ENCODE results near the gene TAMM41. TPM values are rescaled to one million over a fixed set of nuclear protein-coding genes. Genes with fewer than 3 reads are reported as not detected.

TAMM41 gene
- total RNA-seq, 1 experiment from 2014 or later, result 19.7 TPM

- Histone ChIP-seq H3K4me1 (no peaks in the 10 kb centered on the region), H3K27me3 (replicated peaks; ENCODE audit: control insufficient read depth, insufficient read depth, low read length) (no peaks in the 10 kb centered on the region), H3K36me3 (ENCODE audit: control insufficient read depth, insufficient read depth, low read length) (no peaks in the 10 kb centered on the region), H3K4me3 (ENCODE audit: low read depth, low read length) (no peak overlapping the region), H3K9me3 (no peaks in the 10 kb centered on the region)
- ChIA-PET POLR2A (no interaction called here), CTCF (no interaction called here)
- BruUV-seq (replicated peaks), result no TSS peak
- DNase-seq, result no peak
- Mint-ChIP-seq H3K4me3 (ENCODE audit: unreplicated experiment) (no peak overlapping the region), H3K4me1 (ENCODE audit: low read depth, unreplicated experiment) (no peaks in the 10 kb centered on the region), H3K36me3 (ENCODE audit: insufficient read depth, unreplicated experiment) (no peaks in the 10 kb centered on the region), H3K9me3 (ENCODE audit: unreplicated experiment) (no peaks in the 10 kb centered on the region), H3K27me3 (ENCODE audit: insufficient read depth, unreplicated experiment) (no peaks in the 10 kb centered on the region), H3K27ac (ENCODE audit: unreplicated experiment) (no peak overlapping the region)
- intact Hi-C loops (cut with micrococcal nuclease; ENCODE audit: unreplicated experiment), result no loop called here
- TF ChIP-seq CTCF (IDR thresholded peaks at IDR 0.05; ENCODE audit: insufficient read depth in 1 of 2, low read depth in 1 of 2, low read length in 1 of 2, severe bottlenecking in 1 of 2, unreplicated experiment in 1 of 2), result no peak
Measured at GRCh38 chr3:11779626-11780025, 67.1 kb downstream of the TAMM41 start.

GRCh38 chr3:11778248-11778647, 68.4 kb downstream of the TAMM41 start:
- no peak for DNase-seq
- Histone ChIP-seq H3K27me3 (replicated peaks; ENCODE audit: control insufficient read depth, insufficient read depth, low read length) (no peaks in the 10 kb centered on the region), H3K36me3 (ENCODE audit: control insufficient read depth, insufficient read depth, low read length) (no peaks in the 10 kb centered on the region), H3K4me3 (ENCODE audit: low read depth, low read length) (no peak overlapping the region), H3K9me3 (no peaks in the 10 kb centered on the region), H3K4me1 (no peaks in the 10 kb centered on the region)
- Mint-ChIP-seq H3K27me3 (ENCODE audit: insufficient read depth, unreplicated experiment) (no peaks in the 10 kb centered on the region), H3K4me1 (ENCODE audit: low read depth, unreplicated experiment) (no peaks in the 10 kb centered on the region), H3K9me3 (ENCODE audit: unreplicated experiment) (no peaks in the 10 kb centered on the region), H3K36me3 (ENCODE audit: insufficient read depth, unreplicated experiment) (no peaks in the 10 kb centered on the region), H3K27ac (ENCODE audit: unreplicated experiment) (no peak overlapping the region), H3K4me3 (ENCODE audit: unreplicated experiment) (no peak overlapping the region)
- intact Hi-C loops (cut with micrococcal nuclease; ENCODE audit: unreplicated experiment), result no loop called here
- no peak for TF ChIP-seq CTCF (IDR thresholded peaks at IDR 0.05; ENCODE audit: insufficient read depth in 1 of 2, low read depth in 1 of 2, low read length in 1 of 2, severe bottlenecking in 1 of 2, unreplicated experiment in 1 of 2)
- no TSS peak for BruUV-seq (replicated peaks)
- POLR2A ChIA-PET, result no interaction called here
- CTCF ChIA-PET, result no interaction called here

- ChIA-PET CTCF (no interaction called here), POLR2A (no interaction called here)
- Mint-ChIP-seq H3K27ac (ENCODE audit: unreplicated experiment) (no peak overlapping the region), H3K4me1 (ENCODE audit: low read depth, unreplicated experiment) (peaks cover 1% of the 10 kb centered on the region), H3K4me3 (ENCODE audit: unreplicated experiment) (no peak overlapping the region), H3K36me3 (ENCODE audit: insufficient read depth, unreplicated experiment) (peaks cover under 1% of the 10 kb centered on the region), H3K9me3 (ENCODE audit: unreplicated experiment) (no peaks in the 10 kb centered on the region), H3K27me3 (ENCODE audit: insufficient read depth, unreplicated experiment) (no peaks in the 10 kb centered on the region)
- Histone ChIP-seq H3K36me3 (ENCODE audit: control insufficient read depth, insufficient read depth, low read length) (no peaks in the 10 kb centered on the region), H3K4me1 (no peaks in the 10 kb centered on the region; the same call in 1 of the 2 replicates), H3K27me3 (replicated peaks; ENCODE audit: control insufficient read depth, insufficient read depth, low read length) (no peaks in the 10 kb centered on the region), H3K9me3 (no peaks in the 10 kb centered on the region), H3K4me3 (ENCODE audit: low read depth, low read length) (no peak overlapping the region)
- no peak for TF ChIP-seq CTCF (IDR thresholded peaks at IDR 0.05; ENCODE audit: insufficient read depth in 1 of 2, low read depth in 1 of 2, low read length in 1 of 2, severe bottlenecking in 1 of 2, unreplicated experiment in 1 of 2)
- no peak for DNase-seq
- intact Hi-C loops (cut with micrococcal nuclease; ENCODE audit: unreplicated experiment), result no loop called here
- BruUV-seq (replicated peaks), result no TSS peak
Measured at GRCh38 chr3:11776346-11776745, 70.3 kb downstream of the TAMM41 start.
